CD4-positive, alpha-beta T cell treated with Interleukin-6 at 100 ng/mL for 8 hours (primary cell): ENCODE results near the gene RRM2.

Experiments used
- DNase-seq: peaks from one replicate; pipeline ENCODE4 v3.0.0-alpha.2; 2020; ENCODE audit warnings: mixed read lengths, low spot score

The RRM2 gene

GRCh38 chr2:10122500-10123280, at the start of gene RRM2:
TSS of gene RRM2 (plus strand) at chr2:10122739. CDS start at chr2:10122799, 60 bp downstream.
- peak; percentile 88 for DNase-seq

GRCh38 chr2:10073706-10074105, 48.8 kb upstream of the RRM2 start:
- no peak for DNase-seq

- no peak for DNase-seq
Observed at GRCh38 chr2:10075101-10075500, 47.4 kb upstream of the RRM2 start.

- DNase-seq: no peak
Observed at GRCh38 chr2:10075571-10076209, 46.8 kb upstream of the RRM2 start.

- no peak for DNase-seq
Observed at GRCh38 chr2:10076511-10076910, 46.0 kb upstream of the RRM2 start.

GRCh38 chr2:10076988-10077527, 45.5 kb upstream of the RRM2 start:
- no peak for DNase-seq

- DNase-seq: no peak
Observed at GRCh38 chr2:10078001-10078400, 44.5 kb upstream of the RRM2 start.

- no peak for DNase-seq
Observed at GRCh38 chr2:10078704-10079265, 43.8 kb upstream of the RRM2 start.

- no peak for DNase-seq
Observed at GRCh38 chr2:10079266-10079869, 43.2 kb upstream of the RRM2 start.

GRCh38 chr2:10079870-10080535, 42.5 kb upstream of the RRM2 start, which contains the start of gene CYS1:
TSS of gene CYS1 (minus strand) at chr2:10080411. CDS start at chr2:10080223, 188 bp downstream.
- no peak for DNase-seq

- DNase-seq: peak; percentile 12
Observed at GRCh38 chr2:10080536-10081304, 41.8 kb upstream of the RRM2 start.

GRCh38 chr2:10083046-10083445, 39.5 kb upstream of the RRM2 start:
- DNase-seq: no peak

- no peak for DNase-seq
Observed at GRCh38 chr2:10083692-10084211, 38.8 kb upstream of the RRM2 start.

GRCh38 chr2:10084223-10084865, 38.2 kb upstream of the RRM2 start:
- no peak for DNase-seq

- no peak for DNase-seq
Observed at GRCh38 chr2:10085043-10085667, 37.4 kb upstream of the RRM2 start.

GRCh38 chr2:10085668-10086059, 36.9 kb upstream of the RRM2 start:
- DNase-seq: no peak

- no peak for DNase-seq
Observed at GRCh38 chr2:10086950-10087349, 35.6 kb upstream of the RRM2 start.

- no peak for DNase-seq
Observed at GRCh38 chr2:10087360-10087759, 35.2 kb upstream of the RRM2 start.

- no peak for DNase-seq
Observed at GRCh38 chr2:10089565-10090190, 32.9 kb upstream of the RRM2 start.
